GM12873 (cell line): ENCODE measurements around the gene KNDC1.

Experiments
- CTCF ChIP-seq: IDR thresholded peaks from 2 replicates; pipeline ENCODE4 v1.5.1; 2012; ENCODE audit warnings: low read depth, mild to moderate bottlenecking, moderate library complexity, low read length, control low read depth; ENCODE audit not compliant: insufficient read depth; ENCODE audit errors: missing control alignments

The KNDC1 gene

GRCh38 chr10:133195096-133195495 is 35.1 kb downstream of the KNDC1 start:
- no peak for TF ChIP-seq CTCF

GRCh38 chr10:133195611-133196010 is 35.6 kb downstream of the KNDC1 start:
- no peak for TF ChIP-seq CTCF

DNA sequence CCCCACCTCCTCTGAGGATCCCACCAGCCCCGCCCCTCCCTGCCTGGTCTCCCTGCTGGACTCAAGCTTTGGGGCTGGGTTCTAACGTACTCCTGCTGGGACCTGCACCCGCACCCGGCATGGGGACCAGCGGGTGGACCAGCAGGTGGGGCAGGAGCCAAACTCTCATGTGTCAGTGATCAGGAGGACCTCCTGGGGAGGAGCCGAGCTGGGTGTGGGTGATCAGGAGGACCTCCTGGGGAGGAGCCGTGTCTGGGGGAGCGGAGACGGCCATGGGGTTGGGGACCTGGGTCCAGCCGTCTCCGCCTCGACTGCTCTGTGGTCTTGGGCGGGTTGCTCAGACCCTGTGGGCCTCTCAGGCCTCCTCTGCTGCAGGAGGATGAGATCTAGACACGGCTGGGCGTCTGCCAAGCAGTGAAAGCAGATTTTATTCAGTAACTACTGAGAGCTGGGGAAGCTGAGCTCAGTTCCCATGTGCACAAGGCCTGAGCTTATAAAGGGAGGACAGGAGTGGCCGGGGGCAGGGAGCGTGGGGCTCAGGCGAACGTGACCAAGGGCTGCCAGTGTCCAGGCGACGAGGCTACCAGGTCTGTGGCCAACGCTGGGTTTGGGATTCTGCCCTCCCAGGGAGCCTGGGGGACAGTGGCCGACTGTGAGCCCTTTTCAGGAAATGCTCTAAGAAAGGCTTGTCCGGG is 36.3 kb downstream of the KNDC1 start:
- TF ChIP-seq CTCF = no peak

DNA sequence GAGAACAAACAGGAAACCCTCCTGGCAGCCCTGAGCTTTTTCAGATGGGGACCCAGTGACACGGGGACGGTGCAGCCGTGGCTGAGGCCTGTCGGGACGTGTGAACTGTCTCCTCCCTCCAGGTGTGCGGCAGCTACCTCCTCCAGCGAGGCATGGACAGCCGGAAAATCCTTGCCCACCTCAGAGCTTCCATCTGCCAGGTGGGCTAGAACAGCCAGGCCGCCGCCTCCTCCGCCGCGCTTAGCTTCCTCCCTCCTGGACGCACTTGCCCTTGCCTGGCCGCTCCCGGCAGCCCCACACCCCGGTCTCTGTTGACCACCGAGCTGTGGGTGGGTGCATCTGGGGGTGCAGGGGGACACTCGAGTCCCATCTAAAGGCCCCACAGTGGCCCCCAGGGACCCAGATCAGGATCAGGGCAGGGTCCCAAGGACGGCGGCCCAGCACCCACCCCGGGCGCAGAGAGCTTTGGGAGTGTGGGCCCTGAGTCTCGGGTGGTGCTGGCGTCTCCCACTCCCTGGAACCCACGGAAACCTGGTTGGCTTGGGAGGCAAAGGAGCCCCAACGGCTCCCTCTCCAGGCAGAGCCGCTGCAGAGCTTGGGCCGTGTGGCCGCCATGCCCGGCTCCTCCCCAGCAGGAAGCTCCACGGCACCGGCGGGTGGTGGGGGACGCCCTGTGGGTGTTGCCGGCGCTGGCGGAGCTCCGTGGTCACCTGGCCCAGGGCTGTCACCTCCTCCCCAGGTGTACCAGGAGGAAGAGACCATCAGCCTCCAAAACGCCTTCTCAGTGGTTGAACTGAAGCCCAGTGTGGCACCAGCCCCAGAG is 37.1 kb downstream of the KNDC1 start:
- no peak for TF ChIP-seq CTCF

DNA sequence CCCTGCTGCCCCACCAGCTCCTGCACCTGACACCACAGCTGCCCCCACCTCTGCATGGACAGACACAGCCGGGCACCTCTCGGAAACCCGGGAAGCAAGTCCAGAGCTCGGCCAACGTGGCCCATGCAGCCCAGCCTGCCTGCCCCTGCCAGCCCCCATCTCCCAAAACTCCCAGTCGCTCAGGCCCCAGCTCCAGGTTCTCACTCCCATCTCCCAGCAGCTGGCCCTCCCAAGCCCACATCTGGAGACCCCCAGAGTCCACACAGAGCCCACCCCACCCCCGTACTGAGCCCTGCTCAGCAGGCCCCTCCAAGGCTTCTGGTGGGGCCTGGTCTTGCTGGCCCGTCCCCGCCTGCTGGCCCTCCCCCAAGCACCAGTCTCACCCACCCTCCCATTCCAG is 37.8 kb downstream of the KNDC1 start:
- TF ChIP-seq CTCF = no peak

DNA sequence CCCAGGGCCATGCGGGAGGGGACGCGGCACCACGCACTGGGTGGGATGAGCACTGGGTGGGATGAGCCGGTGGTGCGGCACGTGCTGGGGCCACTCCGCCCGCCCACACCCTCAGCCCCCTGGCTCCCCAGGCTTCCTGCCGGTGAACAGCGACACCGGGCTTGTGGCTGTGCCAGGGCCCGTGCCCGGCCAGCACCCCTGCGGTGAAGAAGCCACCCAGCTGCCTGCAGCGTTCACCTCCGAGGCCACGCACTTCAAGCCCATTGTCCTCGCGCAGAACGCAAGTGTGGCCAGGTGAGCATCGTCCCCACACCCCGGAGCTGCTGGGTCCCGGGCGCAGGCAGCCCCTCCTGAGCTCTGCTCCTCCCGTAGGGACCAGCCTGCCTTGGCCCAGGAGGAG is 38.2 kb downstream of the KNDC1 start:
- no peak for TF ChIP-seq CTCF

GRCh38 chr10:133198621-133199487 is 38.8 kb downstream of the KNDC1 start:
- no peak for TF ChIP-seq CTCF
